WTC11 (cell line): ENCODE data around the gene CRTC3. TPM values are rescaled to one million over a fixed set of nuclear protein-coding genes. Genes with fewer than 3 reads are reported as not detected.

Source experiments
- ATAC-seq: fragments of 200-7000 bp; cut with Tn5 transposase; 2 replicates; pipeline ENCODE4 v1.10.0; 2021; ENCODE audit warnings: mild to moderate bottlenecking, moderate library complexity
- CTCF ChIA-PET: fragments of 300-600 bp; sonication (Branson Sonifier 250); formaldehyde crosslinking; loops from one replicate; lab custom pipeline; 2021; ENCODE audit warnings: antibody characterized with exemption; lab: Charles Lee
- POLR2A ChIA-PET: fragments of 350-600 bp; sonication (Branson Sonifier 250); formaldehyde crosslinking; loops from one replicate; lab custom pipeline; 2021; ENCODE audit warnings: antibody characterized with exemption; lab: Charles Lee
- DNase-seq: peaks from one replicate; pipeline ENCODE4 v3.0.0; 2021; ENCODE audit warnings: low spot score
- H3K27ac Mint-ChIP-seq: 2 replicates; pipeline ENCODE4 v1.8.0; 2021; ENCODE audit warnings: mixed read lengths
- H3K27me3 Mint-ChIP-seq: 2 replicates; pipeline ENCODE4 v1.8.0; 2021; ENCODE audit warnings: low read depth, mild to moderate bottlenecking, moderate library complexity, mixed read lengths
- H3K36me3 Mint-ChIP-seq: 2 replicates; pipeline ENCODE4 v1.8.0; 2021; ENCODE audit warnings: mixed read lengths
- H3K4me1 Mint-ChIP-seq: 2 replicates; pipeline ENCODE4 v1.8.0; 2022; ENCODE audit warnings: mixed read lengths
- H3K4me3 Mint-ChIP-seq: 2 replicates; pipeline ENCODE4 v1.8.0; 2021; ENCODE audit warnings: mild to moderate bottlenecking, moderate library complexity, mixed read lengths
- H3K9me3 Mint-ChIP-seq: 2 replicates; pipeline ENCODE4 v1.8.0; 2021; ENCODE audit warnings: mixed read lengths
- CDX4 ChIP-seq: fragments of 250-450 bp; sonication (Bioruptor Pico); IDR thresholded peaks from 2 replicates; pipeline ENCODE4 v1.9.0; 2021; ENCODE audit warnings: moderate library complexity, mild to moderate bottlenecking, inconsistent platforms, borderline replicate concordance
- CTCF ChIP-seq: fragments of 200-600 bp; IDR thresholded peaks from 2 replicates; pipeline ENCODE4 v1.8.0; 2022; ENCODE audit warnings: antibody characterized with exemption
- E2F1 ChIP-seq: sonication (generic); formaldehyde crosslinking; IDR thresholded peaks from 2 replicates; pipeline ENCODE4 v1.8.0; 2022; ENCODE audit warnings: mild to moderate bottlenecking, missing genetic modification reagents
- ETV6 ChIP-seq: sonication (generic); formaldehyde crosslinking; IDR thresholded peaks from 2 replicates; pipeline ENCODE4 v1.8.1; 2022; ENCODE audit warnings: mild to moderate bottlenecking, missing genetic modification reagents
- GABPB1 ChIP-seq: sonication (generic); formaldehyde crosslinking; IDR thresholded peaks from 2 replicates; pipeline ENCODE4 v1.8.1; 2023; ENCODE audit warnings: mild to moderate bottlenecking, missing genetic modification reagents
- HMGA2 ChIP-seq: fragments of 250-450 bp; sonication (Bioruptor Pico); IDR thresholded peaks from 2 replicates; pipeline ENCODE4 v1.4.0; 2021; ENCODE audit warnings: mild to moderate bottlenecking, moderate library complexity
- HMGXB4 ChIP-seq: sonication (generic); formaldehyde crosslinking; IDR thresholded peaks from 2 replicates; pipeline ENCODE4 v1.8.1; 2023; ENCODE audit warnings: mild to moderate bottlenecking, moderate library complexity, missing genetic modification reagents
- IRF1 ChIP-seq: sonication (generic); formaldehyde crosslinking; IDR thresholded peaks from 2 replicates; pipeline ENCODE4 v1.8.0; 2023; ENCODE audit warnings: missing genetic modification reagents
- NR3C1 ChIP-seq: sonication (generic); formaldehyde crosslinking; conservative IDR thresholded peaks from 2 replicates; pipeline ENCODE4 v1.8.1; 2023; ENCODE audit warnings: low read depth, mild to moderate bottlenecking, missing genetic modification reagents
- PRDM15 ChIP-seq: sonication (generic); formaldehyde crosslinking; IDR thresholded peaks from 2 replicates; pipeline ENCODE4 v1.8.0; 2022; ENCODE audit warnings: missing genetic modification reagents
- USF1 ChIP-seq: sonication (generic); formaldehyde crosslinking; IDR thresholded peaks from 2 replicates; pipeline ENCODE4 v1.8.0; 2022; ENCODE audit warnings: mild to moderate bottlenecking, missing genetic modification reagents
- ZNF138 ChIP-seq: sonication (generic); formaldehyde crosslinking; conservative IDR thresholded peaks from 2 replicates; pipeline ENCODE4 v1.8.1; 2022; ENCODE audit warnings: mild to moderate bottlenecking, moderate library complexity, missing genetic modification reagents
- ZNF232 ChIP-seq: sonication (generic); formaldehyde crosslinking; IDR thresholded peaks from 2 replicates; pipeline ENCODE4 v1.8.0; 2022; ENCODE audit warnings: mild to moderate bottlenecking, missing genetic modification reagents
- ZNF416 ChIP-seq: fragments of 250-450 bp; sonication (Bioruptor Pico); IDR thresholded peaks from 2 replicates; pipeline ENCODE4 v1.9.0; 2021; ENCODE audit warnings: mild to moderate bottlenecking, inconsistent platforms
- total RNA-seq: library from RNA; stranded (reverse); gene quantifications from 3 replicates; pipeline ENCODE4 v1.2.3, GENCODE V29; 2021

The CRTC3 gene
- total RNA-seq, 1 experiment from 2014 or later = 8.4 TPM

- no peak for TF ChIP-seq PRDM15 (CRISPR knock-in tag)
- TF ChIP-seq E2F1 (CRISPR knock-in tag) = no peak
- no peak for TF ChIP-seq USF1 (CRISPR knock-in tag)
- no peak for TF ChIP-seq ZNF416 (CRISPR knock-in tag)
- TF ChIP-seq ZNF138 (CRISPR knock-in tag) = no peak
- TF ChIP-seq HMGXB4 = no peak
- TF ChIP-seq IRF1 (CRISPR knock-in tag) = no peak
- TF ChIP-seq CTCF = no peak
Measured at GRCh38 chr15:90691369-90691768, 161.6 kb downstream of the CRTC3 start (continued).

- no peaks in the 10 kb centered on the region; the same call in 1 of the 2 replicates for H3K4me1 Mint-ChIP-seq
- H3K27ac Mint-ChIP-seq = no peak overlapping the region
- H3K4me3 Mint-ChIP-seq = no peak overlapping the region
- H3K36me3 Mint-ChIP-seq = peaks cover 2% of the 10 kb centered on the region
- H3K27me3 Mint-ChIP-seq = no peaks in the 10 kb centered on the region
- ATAC-seq = no peak
- TF ChIP-seq ZNF138 (CRISPR knock-in tag) (no peak), NR3C1 (CRISPR knock-in tag) (no peak), ZNF416 (CRISPR knock-in tag) (no peak), CDX4 (CRISPR knock-in tag) (no peak), HMGA2 (CRISPR knock-in tag) (no peak), GABPB1 (no peak), CTCF (no peak), ETV6 (CRISPR knock-in tag) (no peak), ZNF232 (CRISPR knock-in tag) (no peak)
- DNase-seq = no peak
- CTCF ChIA-PET = interaction anchor here (0.7 to 1.8 kb wide), 6 partner anchors 8 to 399 kb away, joined by 3 to 18 read pairs (median 4); no protein-coding TSS in a partner anchor
- POLR2A ChIA-PET = interaction anchor here (1.1 kb wide), 1 partner anchor 28 kb away, joined by 3 read pairs; no protein-coding TSS in a partner anchor
- peaks cover 8% of the 10 kb centered on the region for H3K9me3 Mint-ChIP-seq
Measured at GRCh38 chr15:90691982-90692773, 162.5 kb downstream of the CRTC3 start.
